Measurements from ENCODE around the gene DCHS1. TPM values are rescaled to one million over a fixed set of nuclear protein-coding genes. Genes with fewer than 3 reads are reported as not detected.

The DCHS1 gene
- total and polyA plus RNA-seq, 2 of the 13 experiments (the other 11 are each of a cell fraction or from before 2014, with no cell fraction given) = under 0.01 to 0.03 TPM

GRCh38 chr11:6574816-6575715, 80.5 kb downstream of the DCHS1 start:
- Histone ChIP-seq H4K20me1 (ENCODE audit: insufficient read depth, low read length) (no peaks in the 10 kb centered on the region), H3K4me1 (ENCODE audit: insufficient read depth, low read length) (no peaks in the 10 kb centered on the region), H3K36me3 (replicated peaks in 1 of 2; ENCODE audit: control insufficient read depth in 1 of 2, insufficient read depth in 2 of 2, low read length in 2 of 2) (no peaks in the 10 kb centered on the region), H3K27ac (ENCODE audit: extremely low read length, insufficient read depth, low read length) (no peak overlapping the region), H3K4me2 (ENCODE audit: low read depth, low read length) (no peak overlapping the region), H3K9ac (ENCODE audit: insufficient read depth, low read depth, low read length) (no peak overlapping the region), H3K4me3 (replicated peaks in 1 of 3; ENCODE audit: insufficient read depth in 1 of 3, low read depth in 2 of 3, low read length in 3 of 3) (no peak overlapping the region), H3K79me2 (ENCODE audit: insufficient read depth, low read length) (no peaks in the 10 kb centered on the region), H2AFZ (ENCODE audit: low read length) (no peak overlapping the region), H3K27me3 (ENCODE audit: control insufficient read depth in 1 of 2, insufficient read depth in 2 of 2, low read length in 2 of 2) (no peaks in the 10 kb centered on the region), H3K9me3 (ENCODE audit: low read length) (no peaks in the 10 kb centered on the region)
- intact Hi-C loops (cut with micrococcal nuclease; ENCODE audit: unreplicated experiment) = no loop called here
- DNase-seq (ENCODE audit: low spot score) (no peak), FAIRE-seq (no peak), ATAC-seq (no peak)
- no TSS peak for BruUV-seq (replicated peaks)
- 95% methylated on average over 6 of the region's 6 CpGs for WGBS (ENCODE audit: low lambda C conversion rate)
- ChIA-PET CTCF (ENCODE audit: low intra/inter-chr PET ratio, low total read pairs) (no interaction called here), POLR2A (no interaction called here)
- in situ Hi-C loops (cut with HindIII; ENCODE audit: extremely low pct_ligation_motif_present, low pct_unique_long_range_greater_than_20kb) = no loop called here
- TF ChIP-seq ZNF205 (CRISPR knock-in tag; IDR thresholded peaks at IDR 0.05) = no peak
- no peak for TF ChIP-seq PLSCR1 (CRISPR knock-in tag; IDR thresholded peaks at IDR 0.05; ENCODE audit: borderline replicate concordance)
- TF ChIP-seq BRD4 (CRISPR knock-in tag; IDR thresholded peaks at IDR 0.05) = no peak
- TF ChIP-seq SOX13 (IDR thresholded peaks at IDR 0.05) = no peak
- TF ChIP-seq SOX13 (CRISPR knock-in tag; conservative IDR thresholded peaks at IDR 0.05 in 1 of 2, IDR thresholded peaks at IDR 0.05 in 1 of 2) = no peak
- no peak for TF ChIP-seq ZNF691 (CRISPR knock-in tag; IDR thresholded peaks at IDR 0.05; ENCODE audit: borderline replicate concordance, low read depth)
- no peak for TF ChIP-seq ZNF143 (CRISPR knock-in tag; IDR thresholded peaks at IDR 0.05)
- no peak for TF ChIP-seq ZBTB25 (CRISPR knock-in tag; IDR thresholded peaks at IDR 0.05)
- no peak for TF ChIP-seq NFE2L1 (CRISPR knock-in tag; IDR thresholded peaks at IDR 0.05; ENCODE audit: borderline replicate concordance)
- TF ChIP-seq MEIS2 (CRISPR knock-in tag; IDR thresholded peaks at IDR 0.05) = no peak
- TF ChIP-seq NCOR1 (IDR thresholded peaks at IDR 0.05; ENCODE audit: borderline replicate concordance, low read length) = no peak
- TF ChIP-seq ASH2L (IDR thresholded peaks at IDR 0.05; ENCODE audit: insufficient read length, low read depth, low read length) = no peak
- no peak for TF ChIP-seq RARA (CRISPR knock-in tag; IDR thresholded peaks at IDR 0.05)
- no peak for TF ChIP-seq NBN (conservative IDR thresholded peaks at IDR 0.05)
- TF ChIP-seq GMEB1 (CRISPR knock-in tag; IDR thresholded peaks at IDR 0.05; ENCODE audit: borderline replicate concordance) = no peak
- TF ChIP-seq ZNF737 (CRISPR knock-in tag; IDR thresholded peaks at IDR 0.05; ENCODE audit: borderline replicate concordance) = no peak
